Activated CD8-positive, alpha-beta T cell treated with anti-CD3 and anti-CD28 coated beads for 36 hours (primary cell): ENCODE data around the gene PRKX. TPM values are rescaled to one million over a fixed set of nuclear protein-coding genes. Genes with fewer than 3 reads are reported as not detected.
"Not testable (repeated sequence)": the region's sequence is repeated elsewhere in the genome, so short reads cannot be mapped to it uniquely, and the experiment has no call there.

ENCODE experiments used
- ATAC-seq: fragments of 200-7000 bp; cut with Tn5 transposase; one replicate; pipeline ENCODE4 v1.10.0; 2021; ENCODE audit warnings: mild to moderate bottlenecking, moderate library complexity
- CTCF ChIA-PET: fragments of 350-600 bp; sonication (Branson Sonifier 250); formaldehyde crosslinking; loops from one replicate; lab custom pipeline; 2021; ENCODE audit warnings: antibody characterized with exemption; lab: Charles Lee
- POLR2A ChIA-PET: fragments of 350-600 bp; sonication (Branson Sonifier 250); formaldehyde crosslinking; loops from one replicate; lab custom pipeline; 2021; ENCODE audit warnings: antibody characterized with exemption; lab: Charles Lee
- DNase-seq: peaks from one replicate; pipeline ENCODE4 v3.0.0-alpha.2; 2020
- H3K27ac Mint-ChIP-seq: one replicate; pipeline ENCODE4 v1.8.0; 2021; ENCODE audit warnings: mild to moderate bottlenecking, mixed read lengths
- H3K27me3 Mint-ChIP-seq: one replicate; pipeline ENCODE4 v1.8.0; 2021; ENCODE audit warnings: mixed read lengths
- H3K36me3 Mint-ChIP-seq: one replicate; pipeline ENCODE4 v1.8.0; 2021; ENCODE audit warnings: low read depth, mixed read lengths
- H3K4me1 Mint-ChIP-seq: one replicate; pipeline ENCODE4 v1.8.0; 2021; ENCODE audit warnings: low read depth, mixed read lengths
- H3K4me3 Mint-ChIP-seq: one replicate; pipeline ENCODE4 v1.8.0; 2021; ENCODE audit warnings: mild to moderate bottlenecking, moderate library complexity, mixed read lengths
- H3K9me3 Mint-ChIP-seq: one replicate; pipeline ENCODE4 v1.8.0; 2021; ENCODE audit warnings: mixed read lengths
- CTCF ChIP-seq: fragments of 200-600 bp; IDR thresholded peaks from one replicate; pipeline ENCODE4 v1.8.0; 2022; ENCODE audit warnings: antibody characterized with exemption, mild to moderate bottlenecking
- intact Hi-C: fragments of 100-400 bp; cut with micrococcal nuclease; formaldehyde crosslinking; loops from one replicate; pipeline ENCODE4 v1.10.0; 2022
- total RNA-seq, 2 experiments: library from RNA; stranded (reverse); gene quantifications; one replicate each; pipeline ENCODE4 v1.2.3, GENCODE V29; 2021

Gene PRKX
- total RNA-seq, 2 experiments from 2014 or later: 54.4 to 59.9 TPM

DNA sequence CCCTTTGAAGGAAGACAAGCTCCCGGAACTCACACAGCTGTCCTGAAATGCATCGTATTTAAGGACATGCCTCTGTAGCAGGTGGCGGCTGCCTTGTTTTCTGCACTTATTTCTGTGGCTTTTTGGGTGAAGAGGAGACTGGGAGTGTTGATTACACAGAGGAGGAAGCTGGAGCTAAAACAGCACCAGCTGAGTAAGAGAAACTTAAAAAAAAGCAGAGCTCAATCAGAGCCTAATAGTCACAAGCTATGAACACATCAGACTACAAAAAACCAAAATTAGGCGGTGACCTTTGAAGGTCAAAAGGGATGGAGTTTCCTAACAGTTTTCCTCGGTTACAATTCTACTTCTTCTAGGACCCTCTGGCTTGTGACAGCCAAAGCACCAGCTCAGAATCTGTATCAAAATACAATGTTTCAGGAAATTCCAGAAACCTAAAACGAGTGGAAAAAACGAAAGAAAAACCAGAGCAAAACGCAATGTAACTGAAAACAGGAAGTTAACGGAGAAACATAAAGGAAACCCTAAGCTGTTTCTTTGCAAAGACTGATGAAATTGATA lies 13.5 kb downstream of the PRKX start:
- peaks cover 4% of the 10 kb centered on the region for H3K9me3 Mint-ChIP-seq
- no peak for DNase-seq
- peak; percentile 77 for ATAC-seq
- peaks cover 49% of the 10 kb centered on the region for H3K4me1 Mint-ChIP-seq
- POLR2A ChIA-PET: interaction anchor here (0.6 to 1.2 kb wide), 2 partner anchors 14 to 15 kb away, joined by 3 read pairs; partner anchors contain the start of gene PRKX
- intact Hi-C loops: no loop called here
- TF ChIP-seq CTCF: no peak
- H3K36me3 Mint-ChIP-seq: peaks cover 30% of the 10 kb centered on the region
- H3K4me3 Mint-ChIP-seq: peak overlapping the region; percentile 77
- CTCF ChIA-PET: interaction anchor here (1.7 kb wide), 1 partner anchor 49 kb away, joined by 10 read pairs; no protein-coding TSS in a partner anchor
- no peaks in the 10 kb centered on the region for H3K27me3 Mint-ChIP-seq
- peak overlapping the region; percentile 93 for H3K27ac Mint-ChIP-seq

DNA sequence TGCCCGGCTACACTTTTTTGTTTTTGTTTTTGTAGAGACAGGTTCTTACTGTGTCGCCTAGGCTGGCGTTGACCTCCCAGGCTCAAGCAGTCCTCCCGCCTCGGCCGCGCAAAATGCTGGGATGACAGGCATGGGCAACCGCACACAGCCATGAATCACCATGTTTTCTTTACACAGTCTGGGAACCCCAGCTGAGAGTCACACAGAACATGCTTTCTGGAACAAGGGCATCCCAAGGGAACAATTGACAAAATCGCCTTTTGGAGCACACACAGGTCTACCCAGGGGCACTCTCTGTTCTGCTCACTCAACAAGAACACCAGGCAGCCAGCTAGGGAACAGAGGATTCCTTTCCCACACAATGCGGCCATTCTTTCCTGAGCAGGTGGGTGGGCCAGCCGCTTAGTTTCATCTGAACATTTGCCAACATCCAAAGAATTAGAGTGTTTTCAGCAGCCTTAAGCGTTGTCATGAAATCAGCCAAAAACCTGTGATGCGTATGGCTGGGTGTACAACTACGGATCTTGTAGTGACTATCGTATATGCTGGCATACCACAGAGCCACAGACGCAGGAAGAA lies 15.7 kb downstream of the PRKX start:
- peaks cover 17% of the 10 kb centered on the region for H3K36me3 Mint-ChIP-seq
- peaks cover 44% of the 10 kb centered on the region for H3K4me1 Mint-ChIP-seq
- intact Hi-C loops: no loop called here
- ATAC-seq (no peak), DNase-seq (no peak)
- no peak for TF ChIP-seq CTCF
- no peak overlapping the region for H3K4me3 Mint-ChIP-seq
- no peaks in the 10 kb centered on the region for H3K9me3 Mint-ChIP-seq
- ChIA-PET CTCF (no interaction called here), POLR2A (no interaction called here)
- no peak overlapping the region for H3K27ac Mint-ChIP-seq
- H3K27me3 Mint-ChIP-seq: no peaks in the 10 kb centered on the region

DNA sequence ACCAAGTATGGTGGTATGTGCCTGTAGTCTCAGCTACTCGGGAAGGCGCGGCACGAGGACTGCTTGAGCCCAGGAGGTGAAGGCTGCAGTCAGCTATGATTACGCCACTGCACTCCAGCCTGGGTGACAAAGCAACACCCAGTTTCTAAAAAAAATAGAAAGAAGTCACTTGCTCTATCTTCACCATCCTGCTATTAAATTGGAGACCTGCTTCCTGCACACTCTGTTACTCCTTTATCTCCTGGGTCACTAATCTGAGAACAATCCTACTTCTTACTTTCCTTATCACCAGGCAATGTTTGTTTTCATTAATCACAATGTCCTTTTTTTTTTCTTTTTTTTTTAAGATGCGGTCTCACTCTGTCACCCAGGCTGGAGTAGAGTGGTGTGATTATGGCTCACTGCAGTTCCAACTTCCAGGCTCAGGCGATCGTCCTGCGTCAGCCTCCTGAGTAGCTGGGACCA lies 16.2 kb downstream of the PRKX start:
- Mint-ChIP-seq H3K4me3 (no peak overlapping the region), H3K27ac (no peak overlapping the region), H3K9me3 (no peaks in the 10 kb centered on the region), H3K36me3 (peaks cover 17% of the 10 kb centered on the region), H3K27me3 (no peaks in the 10 kb centered on the region), H3K4me1 (peaks cover 43% of the 10 kb centered on the region)
- no peak for TF ChIP-seq CTCF
- ChIA-PET CTCF (no interaction called here), POLR2A (no interaction called here)
- intact Hi-C loops: no loop called here
- DNase-seq (no peak), ATAC-seq (no peak)

DNA sequence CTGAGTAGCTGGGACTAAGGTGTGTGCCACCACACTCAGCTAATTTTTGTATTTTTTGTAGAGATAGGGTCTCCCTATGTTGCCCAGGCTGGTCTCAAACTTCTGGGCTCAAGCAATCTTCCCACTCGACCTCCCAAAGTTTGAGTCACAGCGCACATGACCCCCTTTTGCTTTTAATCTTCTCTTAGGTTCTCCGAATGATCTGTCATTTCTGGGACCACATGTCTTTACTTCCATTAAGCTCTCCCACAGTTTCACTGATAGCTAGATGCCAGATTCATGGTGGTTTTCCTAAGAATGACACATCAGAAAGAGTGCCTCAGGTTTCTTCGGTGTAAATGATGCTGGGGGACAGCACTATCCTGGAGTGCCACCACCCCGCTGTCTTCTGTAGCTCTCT lies 17.9 kb downstream of the PRKX start:
- no peak for TF ChIP-seq CTCF
- ATAC-seq: no peak
- ChIA-PET POLR2A (interaction anchor here (0.9 kb wide), 1 partner anchor 16 kb away, joined by 3 read pairs; no protein-coding TSS in a partner anchor), CTCF (no interaction called here)
- Mint-ChIP-seq H3K4me1 (peaks cover 40% of the 10 kb centered on the region), H3K27me3 (no peaks in the 10 kb centered on the region), H3K27ac (no peak overlapping the region), H3K4me3 (no peak overlapping the region), H3K9me3 (no peaks in the 10 kb centered on the region), H3K36me3 (peaks cover 17% of the 10 kb centered on the region)
- intact Hi-C loops: no loop called here
- DNase-seq: no peak

DNA sequence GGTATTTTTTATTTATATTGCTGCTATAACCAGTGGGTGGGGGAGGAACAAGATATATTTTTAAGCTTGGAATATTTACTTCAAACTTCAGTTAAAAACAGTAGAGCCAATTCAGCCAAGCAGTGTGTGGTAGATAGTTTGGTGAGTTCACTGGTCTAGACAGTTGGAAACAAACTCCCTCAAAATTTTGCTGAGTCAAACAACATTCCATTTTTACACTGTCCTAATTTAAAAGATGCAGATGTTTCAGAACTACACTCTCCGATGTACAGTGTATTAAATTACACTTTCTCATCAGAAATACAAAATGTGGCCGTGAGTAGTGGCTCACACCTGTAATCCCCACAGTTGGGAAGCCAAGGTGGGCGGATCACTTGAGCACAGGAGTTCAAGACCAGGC lies 23.3 kb downstream of the PRKX start:
- Mint-ChIP-seq H3K36me3 (peaks cover 9% of the 10 kb centered on the region), H3K9me3 (no peaks in the 10 kb centered on the region), H3K27me3 (no peaks in the 10 kb centered on the region), H3K4me3 (no peak overlapping the region), H3K4me1 (peaks cover 20% of the 10 kb centered on the region), H3K27ac (no peak overlapping the region)
- CTCF ChIA-PET: no interaction called here
- no peak for TF ChIP-seq CTCF
- POLR2A ChIA-PET: no interaction called here
- ATAC-seq (no peak), DNase-seq (no peak)
- intact Hi-C loops: no loop called here

GRCh38 chrX:3683236-3683635 lies 30.2 kb downstream of the PRKX start:
- DNase-seq, H3K36me3 Mint-ChIP-seq, H3K4me1 Mint-ChIP-seq, H3K4me3 Mint-ChIP-seq, POLR2A ChIA-PET, ATAC-seq, H3K27me3 Mint-ChIP-seq, intact Hi-C loops, H3K27ac Mint-ChIP-seq, H3K9me3 Mint-ChIP-seq, CTCF ChIA-PET: not testable (repeated sequence)
